Keratinocyte (primary cell): ENCODE results near the gene ITGB4.

Experiments used
- CTCF ChIP-seq, 3 experiments: IDR thresholded peaks in 1 of 3; conservative IDR thresholded peaks in 1 of 3; optimal IDR thresholded peaks in 1 of 3; 2 replicates in 2 of 3; 3 replicates in 1 of 3; pipeline versions ENCODE3 to v1.5.1; 2011; ENCODE audit warnings: low read length in 3 of 3, mild to moderate bottlenecking in 3 of 3, moderate library complexity in 2 of 3, control low read depth in 1 of 3, inconsistent platforms in 1 of 3; ENCODE audit not compliant: insufficient read depth in 2 of 3; ENCODE audit errors: extremely low read depth in 1 of 3
- EZH2 ChIP-seq: IDR thresholded peaks from one replicate; pipeline ENCODE4 v1.6.1; 2012; ENCODE audit warnings: inconsistent platforms, mild to moderate bottlenecking, low read length, moderate library complexity

GRCh38 chr17:75763269-75763607, 42.0 kb downstream of the ITGB4 start:
- no peak for TF ChIP-seq CTCF (optimal IDR thresholded peaks at IDR 0.05 in 1 of 3, IDR thresholded peaks at IDR 0.05 in 1 of 3, conservative IDR thresholded peaks at IDR 0.05 in 1 of 3; ENCODE audit: extremely low read depth in 1 of 3, insufficient read depth in 2 of 3, low read length in 3 of 3)
- no peak for TF ChIP-seq EZH2
